Measurements from ENCODE around the gene REV3L.

Gene REV3L

GRCh38 chr6:111469543-111469942, 13.5 kb downstream of the REV3L start:
- DNase-seq (ENCODE audit: low spot score) = no peak

GRCh38 chr6:111468329-111469012, 14.5 kb downstream of the REV3L start:
- no peak for DNase-seq (ENCODE audit: low spot score)

GRCh38 chr6:111464184-111464583, 18.8 kb downstream of the REV3L start:
- DNase-seq (ENCODE audit: low spot score) = no peak

DNA sequence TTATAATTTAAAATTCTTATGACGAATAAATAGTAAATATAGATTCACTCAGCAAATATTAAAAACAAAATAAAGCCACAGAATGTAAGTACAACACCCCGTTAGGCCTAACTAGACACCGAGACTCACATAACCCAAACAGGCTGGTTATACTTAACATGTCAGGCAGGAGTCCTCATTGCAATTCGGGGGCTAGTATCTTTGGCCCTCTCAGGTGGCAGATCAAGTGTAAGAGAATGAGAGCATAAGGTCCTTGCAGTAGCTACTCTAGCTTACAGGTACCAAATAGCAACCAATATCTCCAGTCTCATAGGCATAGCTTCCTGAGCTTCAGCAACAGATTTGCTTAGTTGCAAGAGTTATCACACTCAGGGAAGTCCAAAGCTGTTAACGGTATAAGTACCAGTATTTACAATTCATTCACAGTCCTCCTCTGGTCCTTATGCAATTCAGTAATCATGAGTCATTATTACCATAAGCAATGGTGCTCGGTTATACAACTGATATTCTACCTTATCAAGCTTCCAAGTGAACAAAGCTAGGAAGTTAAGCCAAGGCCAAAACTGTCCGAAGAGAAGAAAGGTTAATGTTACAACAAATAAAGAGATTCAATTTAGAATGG, 20.1 kb downstream of the REV3L start:
- no peak for DNase-seq (ENCODE audit: low spot score)

GRCh38 chr6:111461860-111462259, 21.2 kb downstream of the REV3L start:
- DNase-seq (ENCODE audit: low spot score) = no peak

- no peak for DNase-seq (ENCODE audit: low spot score)
Measured at GRCh38 chr6:111458670-111459232, 24.3 kb downstream of the REV3L start.

DNA sequence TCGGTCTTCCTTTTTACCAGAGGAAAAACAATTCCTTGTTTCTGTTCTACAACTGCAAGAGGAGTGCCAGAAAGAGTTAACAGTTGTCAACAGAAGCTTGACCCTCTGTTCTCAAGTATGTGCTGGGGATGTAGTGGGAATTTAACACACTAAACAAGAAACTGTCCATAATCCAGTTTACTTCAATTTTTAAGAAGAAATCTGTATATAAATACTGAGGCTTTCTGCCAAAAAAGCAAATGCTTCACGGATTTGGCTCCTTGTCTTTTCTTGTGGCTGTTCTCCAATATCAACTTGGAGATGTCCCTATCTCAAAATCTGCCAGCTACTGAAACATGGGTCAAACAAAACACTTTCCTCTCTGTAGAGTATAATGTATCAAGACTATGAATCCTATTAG, 26.8 kb downstream of the REV3L start:
- DNase-seq (ENCODE audit: low spot score) = no peak

- DNase-seq (ENCODE audit: low spot score) = no peak
Measured at GRCh38 chr6:111450636-111451035, 32.4 kb downstream of the REV3L start.

DNA sequence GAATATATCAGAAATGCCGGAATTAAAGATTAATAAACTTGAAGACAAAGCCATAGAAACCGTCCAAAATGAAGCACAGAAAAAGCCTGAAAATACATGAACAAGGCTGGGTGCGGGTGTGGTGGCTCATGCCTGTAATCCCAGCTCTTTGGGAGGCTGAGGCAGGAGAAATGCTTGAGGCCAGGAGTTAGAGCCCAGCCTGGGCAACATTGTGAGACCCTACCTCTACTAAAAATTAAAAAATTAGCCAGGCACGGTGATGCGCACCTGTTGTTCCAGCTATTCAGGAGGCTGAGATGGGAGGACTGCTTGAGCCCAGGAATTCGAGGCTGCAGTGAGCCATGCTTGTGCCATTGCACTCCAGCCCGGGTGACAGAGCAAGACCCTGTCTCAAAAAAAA, 32.9 kb downstream of the REV3L start:
- DNase-seq (ENCODE audit: low spot score) = no peak

DNA sequence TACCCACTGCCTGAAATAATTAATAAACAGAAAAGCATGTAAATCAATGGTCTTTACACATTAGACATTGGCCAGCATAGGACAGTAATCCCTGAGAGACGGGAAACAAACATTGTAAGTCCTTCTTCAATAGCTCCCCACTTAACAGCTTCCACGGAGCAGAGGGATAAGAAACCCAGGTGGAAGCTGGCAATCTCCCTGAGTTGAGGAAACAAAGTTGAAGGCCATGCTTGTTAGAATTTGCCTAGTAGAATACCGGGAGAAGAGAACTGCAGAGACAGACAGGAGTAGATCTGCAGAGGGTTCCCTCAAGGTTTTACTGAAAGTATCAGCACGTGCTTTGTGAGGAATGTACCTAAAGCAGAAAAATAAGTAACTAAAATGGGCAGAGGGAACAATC, 33.9 kb downstream of the REV3L start:
- no peak for DNase-seq (ENCODE audit: low spot score)

- no peak for DNase-seq (ENCODE audit: low spot score)
Measured at GRCh38 chr6:111447051-111447450, 36.0 kb downstream of the REV3L start.

GRCh38 chr6:111445861-111446267, 37.2 kb downstream of the REV3L start:
- DNase-seq (ENCODE audit: low spot score) = no peak

DNA sequence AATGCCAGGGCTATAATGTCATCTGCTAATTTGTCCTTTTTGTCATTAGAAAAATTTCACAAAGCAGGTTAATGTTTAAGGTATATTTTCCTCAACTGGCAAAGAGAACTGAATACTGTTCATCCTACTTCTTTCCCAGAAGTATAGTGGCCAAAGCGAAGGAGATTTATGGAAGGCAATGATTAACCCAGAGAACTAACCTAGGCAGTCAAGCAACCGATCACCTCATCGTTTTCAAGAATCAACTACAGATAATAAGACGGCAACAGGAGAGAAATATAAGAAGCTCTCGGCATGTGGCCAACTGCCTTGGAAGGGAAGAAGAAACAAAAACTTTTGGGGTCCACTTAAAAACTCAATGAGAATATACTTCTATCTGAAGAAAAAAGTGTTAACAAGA, 38.2 kb downstream of the REV3L start:
- DNase-seq (ENCODE audit: low spot score) = no peak

DNA sequence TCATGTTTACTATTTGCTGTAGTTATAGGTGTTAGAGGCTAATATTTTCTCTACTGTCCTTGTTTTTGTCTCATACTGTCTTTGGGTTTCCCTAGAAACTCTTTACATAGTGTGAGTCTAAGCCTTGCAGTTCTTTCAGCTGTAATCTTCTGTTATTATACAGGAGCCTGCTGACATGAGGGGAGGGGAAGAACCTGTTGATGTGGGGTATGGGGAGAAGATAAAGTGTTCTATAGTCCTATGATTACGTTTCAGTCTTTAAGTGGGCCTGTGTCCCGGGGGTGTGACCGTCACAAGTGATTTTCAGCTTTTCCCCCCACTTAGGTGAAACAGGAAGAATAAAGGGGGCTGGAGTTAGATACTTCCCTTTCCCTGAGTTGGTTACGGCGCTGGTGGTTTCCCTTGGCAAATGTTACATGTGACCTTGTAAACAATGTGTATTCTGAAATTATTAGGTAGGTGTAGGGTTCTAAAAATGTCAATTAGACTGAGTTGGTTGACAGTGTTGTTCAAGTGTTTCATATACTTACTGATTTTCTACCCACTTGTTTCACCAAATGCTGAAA, 41.3 kb downstream of the REV3L start:
- DNase-seq (ENCODE audit: low spot score) = no peak

- DNase-seq (ENCODE audit: low spot score) = no peak
Measured at GRCh38 chr6:111439171-111439570, 43.8 kb downstream of the REV3L start.

GRCh38 chr6:111437573-111437972, 45.4 kb downstream of the REV3L start:
- DNase-seq (ENCODE audit: low spot score) = no peak

DNA sequence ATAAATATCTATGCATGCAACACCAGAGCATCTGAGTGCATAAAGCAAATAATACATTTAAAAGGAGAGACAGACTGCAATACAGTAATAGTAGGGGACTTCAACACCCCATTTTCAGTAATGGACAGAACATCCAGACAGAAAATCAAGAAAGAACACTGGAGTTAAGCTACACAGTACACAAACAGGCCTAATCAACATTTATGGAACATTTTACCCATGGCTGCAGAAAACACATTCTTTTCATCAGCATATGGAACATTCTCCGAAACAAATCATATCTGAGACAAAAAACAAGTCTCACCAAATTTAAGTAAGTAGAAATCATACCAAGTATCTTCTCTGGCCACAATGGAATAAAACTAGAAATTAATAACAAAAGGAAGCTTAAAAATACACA, 50.5 kb downstream of the REV3L start:
- DNase-seq (ENCODE audit: low spot score) = no peak

DNA sequence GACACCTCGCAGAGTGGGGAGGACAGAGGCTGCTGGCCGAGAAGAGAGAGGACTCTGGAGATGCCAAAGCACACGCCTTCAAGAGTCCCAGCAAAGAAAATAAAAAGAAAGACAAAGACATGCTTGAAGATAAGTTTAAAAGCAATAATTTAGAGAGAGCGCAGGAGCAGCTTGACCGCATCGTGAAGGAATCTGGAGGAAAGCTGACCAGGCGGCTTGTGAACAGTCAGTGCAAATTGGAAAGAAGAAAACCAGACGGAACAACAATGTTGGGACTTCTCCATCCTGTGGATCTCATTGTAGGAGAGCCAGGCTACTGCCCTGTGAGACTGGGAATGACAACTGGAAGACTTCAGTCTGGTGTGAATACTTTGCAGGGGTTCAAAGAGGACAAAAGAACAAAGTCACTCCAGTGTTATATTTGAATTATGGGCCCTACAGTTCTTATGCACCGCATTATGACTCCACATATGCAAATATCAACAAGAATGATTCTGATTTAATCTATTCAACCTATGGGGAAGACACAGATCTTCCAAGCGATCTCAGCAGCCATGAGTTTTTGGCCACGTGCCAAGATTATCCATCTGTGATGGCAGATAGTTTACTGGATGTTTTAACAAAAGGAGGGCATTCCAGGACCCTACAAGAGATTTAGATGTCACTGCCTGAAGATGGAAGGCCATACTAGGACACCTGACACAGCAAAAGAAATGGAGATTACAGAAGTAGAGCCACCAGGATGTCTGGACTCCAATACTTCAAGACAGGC, 52.2 kb downstream of the REV3L start:
- no peak for DNase-seq (ENCODE audit: low spot score)

- no peak for DNase-seq (ENCODE audit: low spot score)
Measured at GRCh38 chr6:111429571-111429970, 53.4 kb downstream of the REV3L start.

DNA sequence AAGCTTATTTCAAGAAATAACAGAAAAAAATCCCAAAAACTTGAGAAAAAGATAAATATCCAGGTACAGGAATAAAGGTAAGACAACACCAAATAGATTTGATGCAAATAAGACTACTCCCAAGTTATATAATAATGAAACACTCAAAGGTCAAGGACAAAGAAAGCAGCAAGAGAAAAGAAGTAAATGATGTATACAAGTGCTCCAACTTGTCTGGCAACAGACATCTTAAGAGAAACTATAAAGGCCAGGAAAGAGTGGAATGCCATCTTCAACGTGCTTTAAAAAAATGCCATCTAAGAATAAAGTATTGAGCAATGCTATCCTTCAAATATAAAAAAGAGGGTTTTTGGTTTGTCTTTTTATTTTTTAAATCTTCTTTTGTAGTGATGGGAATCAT, 54.2 kb downstream of the REV3L start:
- DNase-seq (ENCODE audit: low spot score) = no peak

- no peak for DNase-seq (ENCODE audit: low spot score)
Measured at GRCh38 chr6:111427341-111428116, 55.5 kb downstream of the REV3L start.

All from D341Med (cell line).